C4-2B (cell line): ENCODE data around the gene PLN.

Experiments
- ZFX ChIP-seq: fragments of 450-650 bp; IDR thresholded peaks from 2 replicates; pipeline ENCODE4 v1.6.1; 2017
- TF ChIP-seq, protein P1 (sequence below): fragments of 450-650 bp; conservative IDR thresholded peaks from 2 replicates; pipeline ENCODE4 v1.5.1; 2017; ENCODE audit warnings: mild to moderate bottlenecking

DNA sequence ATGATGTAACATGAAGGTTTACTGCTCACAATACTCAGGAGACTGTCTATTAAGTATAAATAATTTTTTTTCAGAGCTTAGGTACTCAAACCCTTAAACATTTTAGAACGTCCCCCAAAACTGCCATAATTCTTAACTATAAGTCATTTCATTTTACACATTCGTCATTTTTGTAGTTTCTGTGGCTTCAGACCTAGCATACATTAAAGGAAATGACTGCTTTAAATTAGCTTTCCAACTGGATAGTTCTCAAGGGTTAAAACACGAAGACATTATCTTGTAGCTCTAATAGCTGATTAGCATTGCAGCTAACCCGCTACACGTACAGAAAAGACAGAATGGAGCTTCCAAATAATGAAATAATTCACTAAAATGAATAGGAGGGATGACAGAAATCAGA, 24.9 kb upstream of the PLN start:
- TF ChIP-seq, protein P1, sequence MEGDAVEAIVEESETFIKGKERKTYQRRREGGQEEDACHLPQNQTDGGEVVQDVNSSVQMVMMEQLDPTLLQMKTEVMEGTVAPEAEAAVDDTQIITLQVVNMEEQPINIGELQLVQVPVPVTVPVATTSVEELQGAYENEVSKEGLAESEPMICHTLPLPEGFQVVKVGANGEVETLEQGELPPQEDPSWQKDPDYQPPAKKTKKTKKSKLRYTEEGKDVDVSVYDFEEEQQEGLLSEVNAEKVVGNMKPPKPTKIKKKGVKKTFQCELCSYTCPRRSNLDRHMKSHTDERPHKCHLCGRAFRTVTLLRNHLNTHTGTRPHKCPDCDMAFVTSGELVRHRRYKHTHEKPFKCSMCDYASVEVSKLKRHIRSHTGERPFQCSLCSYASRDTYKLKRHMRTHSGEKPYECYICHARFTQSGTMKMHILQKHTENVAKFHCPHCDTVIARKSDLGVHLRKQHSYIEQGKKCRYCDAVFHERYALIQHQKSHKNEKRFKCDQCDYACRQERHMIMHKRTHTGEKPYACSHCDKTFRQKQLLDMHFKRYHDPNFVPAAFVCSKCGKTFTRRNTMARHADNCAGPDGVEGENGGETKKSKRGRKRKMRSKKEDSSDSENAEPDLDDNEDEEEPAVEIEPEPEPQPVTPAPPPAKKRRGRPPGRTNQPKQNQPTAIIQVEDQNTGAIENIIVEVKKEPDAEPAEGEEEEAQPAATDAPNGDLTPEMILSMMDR = no peak
- TF ChIP-seq ZFX = no peak
